SU-DHL-6 (cell line): ENCODE results near the gene TATDN2.
"Not testable (repeated sequence)": the region's sequence is repeated elsewhere in the genome, so short reads cannot be mapped to it uniquely, and the experiment has no call there.

Experiments used
- CTCF ChIP-seq: fragments of 200-600 bp; sonication (generic); IDR thresholded peaks from one replicate; pipeline ENCODE4 v1.5.1; 2017; ENCODE audit warnings: antibody characterized with exemption, mild to moderate bottlenecking, low read length, moderate library complexity; ENCODE audit not compliant: insufficient read depth, poor library complexity, severe bottlenecking
- EZH2phosphoT487 ChIP-seq: fragments of 200-600 bp; sonication (generic), shearing (Covaris generic); conservative IDR thresholded peaks from 2 replicates; pipeline ENCODE4 v1.6.1; 2018; ENCODE audit warnings: mild to moderate bottlenecking, antibody characterized with exemption, low read length, moderate library complexity, mixed read lengths

- not testable (repeated sequence) for TF ChIP-seq CTCF, EZH2phosphoT487
Measured at GRCh38 chr3:10272476-10272875, 24.2 kb downstream of the TATDN2 start.
